IMR-90 (cell line): Measurements from ENCODE around the gene BUD23. TPM values are rescaled to one million over a fixed set of nuclear protein-coding genes. Genes with fewer than 3 reads are reported as not detected.

Experiments used
- ATAC-seq: fragments of 200-7000 bp; cut with Tn5 transposase; 2 replicates; pipeline ENCODE4 v1.9.1; 2020; ENCODE audit warnings: low read depth, mild to moderate bottlenecking, moderate library complexity
- BruUV-seq: library from RNA; stranded (reverse); fragments of 400-500 nt; replicated peaks from 2 replicates; lab custom pipeline; 2021; lab: Mats Ljungman, UMichigan
- CTCF ChIA-PET: fragments of 300-600 bp; formaldehyde crosslinking; extraction: SDS; loops from one replicate; lab custom pipeline; 2021; ENCODE audit warnings: antibody characterized with exemption; lab: Yijun Ruan, JAX
- POLR2A ChIA-PET: fragments of 300-600 bp; sonication (Branson Sonifier 250); formaldehyde crosslinking; loops from one replicate; lab custom pipeline; 2022; ENCODE audit warnings: antibody characterized with exemption; ENCODE audit not compliant: unreplicated experiment; lab: Charles Lee
- DNase-seq: peaks from one replicate; pipeline ENCODE4 v3.0.0; 2013
- H2AFZ ChIP-seq: replicated peaks from 2 replicates; pipeline ENCODE3; 2013; ENCODE audit warnings: low read length, mild to moderate bottlenecking; ENCODE audit not compliant: poor library complexity
- H2AK5ac ChIP-seq: 2 replicates; pipeline ENCODE4 v1.6.1; 2013; ENCODE audit warnings: low read depth, low read length, inconsistent platforms
- H2AK9ac ChIP-seq: replicated peaks from 2 replicates; pipeline ENCODE3; 2013; ENCODE audit warnings: mild to moderate bottlenecking, low read depth, low read length, moderate library complexity; ENCODE audit not compliant: poor library complexity
- H2BK120ac ChIP-seq: 2 replicates; pipeline ENCODE4 v1.6.1; 2013; ENCODE audit warnings: low read depth, low read length, inconsistent platforms
- H2BK15ac ChIP-seq: 3 replicates; pipeline ENCODE4 v1.6.1; 2013; ENCODE audit warnings: low read depth, low read length, inconsistent platforms
- H2BK20ac ChIP-seq: 2 replicates; pipeline ENCODE4 v1.6.1; 2013; ENCODE audit warnings: low read depth, mild to moderate bottlenecking, inconsistent platforms, low read length, moderate library complexity
- H2BK5ac ChIP-seq: 2 replicates; pipeline ENCODE4 v1.6.1; 2013; ENCODE audit warnings: mild to moderate bottlenecking, low read depth, low read length, inconsistent platforms; ENCODE audit not compliant: poor library complexity, severe bottlenecking
- H3K14ac ChIP-seq: replicated peaks from 2 replicates; pipeline ENCODE4 v1.6.1; 2013; ENCODE audit warnings: low read depth, low read length, inconsistent platforms
- H3K18ac ChIP-seq: 2 replicates; pipeline ENCODE4 v1.6.1; 2013; ENCODE audit warnings: low read depth, low read length, control low read depth
- H3K23ac ChIP-seq: 2 replicates; pipeline ENCODE4 v1.6.1; 2013; ENCODE audit warnings: low read depth, low read length, inconsistent platforms
- H3K27ac ChIP-seq: 2 replicates; pipeline ENCODE4 v1.5.1; 2013; ENCODE audit warnings: mild to moderate bottlenecking, control low read depth, low read length; ENCODE audit not compliant: insufficient read depth
- H3K27me3 ChIP-seq: 2 replicates; pipeline ENCODE4 v1.6.1; 2013; ENCODE audit warnings: low read length; ENCODE audit not compliant: control insufficient read depth, insufficient read depth
- H3K36me3 ChIP-seq: 2 replicates; pipeline ENCODE4 v1.6.1; 2013; ENCODE audit warnings: low read length, mixed read lengths; ENCODE audit not compliant: control insufficient read depth, insufficient read depth
- H3K4ac ChIP-seq: 2 replicates; pipeline ENCODE4 v1.6.1; 2013; ENCODE audit warnings: low read depth, low read length, inconsistent platforms
- H3K4me1 ChIP-seq: 2 replicates; pipeline ENCODE4 v1.6.1; 2013; ENCODE audit warnings: low read length, mixed read lengths; ENCODE audit not compliant: control insufficient read depth, insufficient read depth
- H3K4me2 ChIP-seq: 2 replicates; pipeline ENCODE4 v1.6.1; 2013; ENCODE audit warnings: low read depth, mild to moderate bottlenecking, control low read depth, low read length, moderate library complexity
- H3K4me3 ChIP-seq: 2 replicates; pipeline ENCODE4 v1.5.1; 2013; ENCODE audit warnings: low read depth, mild to moderate bottlenecking, control low read depth, low read length, moderate library complexity; ENCODE audit not compliant: insufficient read depth
- H3K56ac ChIP-seq: 2 replicates; pipeline ENCODE4 v1.6.1; 2013; ENCODE audit warnings: low read length, inconsistent platforms; ENCODE audit not compliant: insufficient read depth; ENCODE audit errors: extremely low read depth
- H3K79me1 ChIP-seq, 2 experiments: 2 replicates each; pipeline ENCODE4 v1.6.1; 2013; ENCODE audit warnings: low read length in 2 of 2, inconsistent platforms in 1 of 2, low read depth in 1 of 2
- H3K9ac ChIP-seq: 2 replicates; pipeline ENCODE4 v1.6.1; 2013; ENCODE audit warnings: low read depth, low read length, control low read depth
- H3K9me1 ChIP-seq: 2 replicates; pipeline ENCODE4 v1.6.1; 2013; ENCODE audit warnings: low read length, inconsistent platforms; ENCODE audit not compliant: insufficient read depth
- H3K9me3 ChIP-seq: 2 replicates; pipeline ENCODE4 v1.6.1; 2013; ENCODE audit warnings: low read length; ENCODE audit not compliant: control insufficient read depth, insufficient read depth
- H4K20me1 ChIP-seq: 2 replicates; pipeline ENCODE4 v1.6.1; 2013; ENCODE audit warnings: low read length, inconsistent platforms; ENCODE audit not compliant: insufficient read depth
- H4K5ac ChIP-seq: 2 replicates; pipeline ENCODE4 v1.6.1; 2013; ENCODE audit warnings: mild to moderate bottlenecking, low read depth, low read length, control low read depth
- H4K8ac ChIP-seq, 2 experiments: 2 replicates each; pipeline ENCODE4 v1.6.1; 2013; ENCODE audit warnings: low read depth in 2 of 2, low read length in 2 of 2, control low read depth in 1 of 2, inconsistent platforms in 1 of 2
- H4K91ac ChIP-seq: 2 replicates; pipeline ENCODE4 v1.6.1; 2013; ENCODE audit warnings: low read depth, low read length, inconsistent platforms; ENCODE audit not compliant: insufficient read depth
- CEBPB ChIP-seq: IDR thresholded peaks from 2 replicates; pipeline ENCODE4 v1.6.1; 2012; ENCODE audit warnings: low read depth, low read length, improper control_type of control experiment
- ELK1 ChIP-seq: fragments of 150-350 bp; IDR thresholded peaks from 2 replicates; pipeline ENCODE4 v1.6.1; 2016; ENCODE audit warnings: low read depth, mild to moderate bottlenecking, low read length, moderate library complexity, borderline replicate concordance
- MXI1 ChIP-seq: IDR thresholded peaks from 2 replicates; pipeline ENCODE4 v1.6.1; 2012; ENCODE audit warnings: low read depth, mild to moderate bottlenecking, low read length, moderate library complexity, borderline replicate concordance
- POLR2A ChIP-seq: IDR thresholded peaks from 2 replicates; pipeline ENCODE4 v1.6.1; 2012; ENCODE audit warnings: mild to moderate bottlenecking, low read depth, low read length
- WGBS, 2 experiments: methylation state at CpG; one replicate each; pipeline versions ENCODE4 v1.1.5 to v1.1.7; 2013; ENCODE audit warnings: missing lambda C conversion rate in 2 of 2; ENCODE audit not compliant: insufficient read length in 1 of 2; ENCODE audit errors: extremely low coverage in 2 of 2; 5-methylcytosine and 5-hydroxymethylcytosine counted together
- dilution Hi-C: fragments of 300-500 bp; cut with HindIII; formaldehyde crosslinking; loops from one replicate; pipeline ENCODE4 v1.14.3; 2018; ENCODE audit warnings: low sequenced_read_pairs; ENCODE audit not compliant: unreplicated experiment
- in situ Hi-C: fragments of 300-500 bp; cut with MboI; formaldehyde crosslinking; loops from 3 replicates; pipeline ENCODE4 v1.14.3; 2019; ENCODE audit warnings: low sequenced_read_pairs, inconsistent platforms, mixed read lengths
- intact Hi-C: fragments of 100-400 bp; cut with micrococcal nuclease; formaldehyde crosslinking; loops from 2 replicates; pipeline ENCODE4 v1.10.0; 2022
- polyA plus RNA-seq, 3 experiments: library from polyadenylated mRNA; depleted of rRNA; stranded (reverse); fragments of >200 nt; gene quantifications; 2 replicates each; pipeline ENCODE4 v1.2.3, GENCODE V29; 2012; ENCODE audit warnings: low replicate concordance in 1 of 3
- total RNA-seq: library from RNA; depleted of rRNA; stranded (reverse); fragments of >200 nt; gene quantifications from 2 replicates; pipeline ENCODE4 v1.2.3, GENCODE V29; 2012

BUD23 gene
- total and polyA plus RNA-seq, 2 of the 4 experiments (the other 2 are of a cell fraction): 35.7 to 65.2 TPM

- ChIA-PET POLR2A (no interaction called here), CTCF (no interaction called here)
- H2AK5ac ChIP-seq: no peak overlapping the region
- no peak overlapping the region for H3K14ac ChIP-seq
- no peaks in the 10 kb centered on the region for H3K4me1 ChIP-seq
- no peak overlapping the region for H3K56ac ChIP-seq
- ATAC-seq (no peak), DNase-seq (no peak)
- no peak overlapping the region for H2AK9ac ChIP-seq
- no peak overlapping the region for H3K4ac ChIP-seq
- dilution Hi-C loops (no loop called here), in situ Hi-C loops (no loop called here), intact Hi-C loops (no loop called here)
- H3K18ac ChIP-seq: no peak overlapping the region
- no peak overlapping the region for H4K5ac ChIP-seq
- no peak overlapping the region for H3K9ac ChIP-seq
- H4K8ac ChIP-seq: no peak overlapping the region
- no peak overlapping the region for H2BK120ac ChIP-seq
- H3K23ac ChIP-seq: no peak overlapping the region
- H2AFZ ChIP-seq: no peak overlapping the region
- H3K27ac ChIP-seq: no peak overlapping the region
- no peak overlapping the region for H3K4me3 ChIP-seq
- H2BK5ac ChIP-seq: no peak overlapping the region
- no CpG with 5 or more reads among the region's 4 CpGs for WGBS, 2 experiments
- H4K20me1 ChIP-seq: peaks cover 6% of the 10 kb centered on the region; the same call in 1 of the 2 replicates
- no peaks in the 10 kb centered on the region for H3K79me1 ChIP-seq
- no peaks in the 10 kb centered on the region for H3K27me3 ChIP-seq
- no TSS peak for BruUV-seq
- no peaks in the 10 kb centered on the region for H3K9me3 ChIP-seq
- TF ChIP-seq MXI1 (no peak), POLR2A (no peak), ELK1 (no peak), CEBPB (no peak)
- H4K91ac ChIP-seq: no peak overlapping the region
- H3K36me3 ChIP-seq: peaks cover 69% of the 10 kb centered on the region
- no peak overlapping the region for H2BK20ac ChIP-seq
- H3K4me2 ChIP-seq: no peak overlapping the region
- H3K9me1 ChIP-seq: no peaks in the 10 kb centered on the region
- H2BK15ac ChIP-seq: no peak overlapping the region
Observed at GRCh38 chr7:73696372-73696771, 13.0 kb downstream of the BUD23 start.
